Mesenteric fat pad (tissue), 1 donor: Measurements from ENCODE around the gene PACC1. TPM values are rescaled to one million over a fixed set of nuclear protein-coding genes. Genes with fewer than 3 reads are reported as not detected.
"Not testable (repeated sequence)": the region's sequence is repeated elsewhere in the genome, so short reads cannot be mapped to it uniquely, and the experiment has no call there.

Source experiments
- DNase-seq: peaks from one replicate; pipeline ENCODE4 v3.0.0-alpha.2; 2020; ENCODE audit warnings: low spot score
- total RNA-seq: library from RNA; stranded (reverse); fragmentation: NEBNext Ultra II Directional; extraction: Animal tissue kit (Norgen Biotek cat#: 25700); gene quantifications from one replicate; pipeline ENCODE4 v1.2.1, GENCODE V29; 2021
- donor health status: DM: yes; HTN: yes; CAD: no.

The PACC1 gene
- total RNA-seq, 1 donor from 2014 or later = 7.4 TPM

DNA sequence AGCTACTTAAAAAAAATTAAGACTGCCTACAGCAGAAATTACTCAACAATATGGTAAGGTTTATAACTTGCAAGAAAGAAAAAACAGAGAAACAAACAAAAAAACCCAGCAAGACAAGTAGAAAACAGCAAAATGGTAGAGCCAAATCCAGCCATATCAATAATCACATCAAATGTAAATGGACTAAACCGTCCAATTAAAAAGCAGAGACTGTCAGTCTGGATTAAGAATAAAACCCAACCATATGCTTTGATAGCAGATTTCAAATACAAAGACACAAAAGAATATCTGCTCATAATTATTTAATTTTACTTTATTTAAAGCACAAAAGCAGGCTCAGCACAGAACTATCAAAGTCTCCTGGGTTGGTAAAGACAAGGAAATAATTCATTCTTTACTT lies 17.5 kb downstream of the PACC1 start:
- no peak for DNase-seq

DNA sequence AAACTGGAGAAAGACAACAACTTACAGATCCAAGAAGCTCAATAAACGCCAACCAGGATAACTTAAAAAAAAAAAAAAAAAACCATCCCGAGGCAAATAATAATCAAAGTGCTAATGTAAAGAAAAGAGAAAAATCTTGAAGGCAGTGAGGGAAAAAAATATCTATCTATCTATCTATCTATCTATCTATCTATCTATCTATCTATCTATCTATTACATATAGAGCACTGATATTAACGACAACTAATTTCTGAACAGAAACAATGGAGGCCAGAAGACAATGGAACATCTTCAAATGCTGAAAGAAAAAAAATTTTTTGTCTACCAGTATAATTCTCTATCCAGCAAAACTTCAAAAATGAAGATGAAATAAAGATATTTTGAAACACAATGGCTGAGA lies 18.0 kb downstream of the PACC1 start:
- no peak for DNase-seq

DNA sequence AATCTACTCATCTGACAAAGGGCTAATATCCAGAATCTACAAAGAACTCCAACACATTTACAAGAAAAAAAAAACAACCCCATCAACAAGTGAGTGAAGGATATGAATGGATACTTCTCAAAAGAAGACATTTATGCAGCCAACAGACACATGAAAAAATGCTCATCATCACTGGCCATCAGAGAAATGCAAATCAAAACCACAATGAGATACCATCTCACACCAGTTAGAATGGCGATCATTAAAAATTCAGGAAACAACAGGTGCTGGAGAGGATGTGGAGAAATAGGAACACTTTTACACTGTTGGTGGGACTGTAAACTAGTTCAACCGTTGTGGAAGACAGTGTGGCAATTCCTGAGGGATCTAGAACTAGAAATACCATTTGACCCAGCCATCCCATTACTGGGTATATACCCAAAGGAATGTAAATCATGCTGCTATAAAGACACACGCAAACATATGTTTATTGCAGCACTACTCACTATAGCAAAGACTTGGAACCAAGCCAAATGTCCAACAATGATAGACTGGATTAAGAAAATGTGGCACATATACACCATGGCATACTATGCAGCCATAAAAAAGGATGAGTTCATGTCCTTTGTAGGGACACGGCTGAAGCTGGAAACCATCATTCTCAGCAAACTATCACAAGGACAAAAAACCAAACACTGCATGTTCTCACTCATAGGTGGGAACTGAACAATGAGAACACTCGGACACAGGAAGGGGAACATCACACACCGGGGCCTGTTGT lies 18.8 kb downstream of the PACC1 start:
- not testable (repeated sequence) for DNase-seq

DNA sequence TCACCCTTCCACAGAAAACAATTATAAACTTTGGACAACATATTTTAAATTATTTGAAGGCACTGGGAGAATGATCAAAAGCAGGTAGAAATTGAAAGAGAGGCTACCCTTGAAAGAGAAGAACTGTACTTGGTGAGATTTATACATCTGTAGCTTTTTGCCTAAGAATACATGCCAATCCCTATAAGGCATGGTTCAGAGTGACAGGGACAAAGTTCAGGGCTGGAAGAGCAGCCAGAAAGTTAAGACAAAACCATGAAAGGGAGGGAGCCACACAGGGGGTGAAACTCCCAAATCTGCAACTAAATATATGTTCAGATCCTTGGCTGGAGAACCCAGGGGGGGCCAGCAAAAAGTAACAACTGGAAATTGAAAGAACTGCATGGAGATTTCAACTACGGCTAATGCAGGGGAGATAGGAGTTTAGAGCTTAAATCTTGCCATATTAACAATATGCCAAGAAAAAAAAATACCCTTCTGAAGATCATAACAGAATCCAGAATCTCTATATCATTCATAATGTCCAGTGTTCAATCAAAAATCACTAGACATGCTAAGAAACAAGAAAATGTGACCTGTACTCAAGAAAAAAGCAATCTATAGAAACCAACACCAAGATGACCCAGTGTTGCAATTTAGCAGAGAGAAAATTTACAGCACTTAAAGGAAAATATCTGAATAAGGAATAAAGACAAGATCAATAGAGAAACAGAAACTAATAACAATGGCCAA lies 25.5 kb downstream of the PACC1 start:
- DNase-seq = no peak

DNA sequence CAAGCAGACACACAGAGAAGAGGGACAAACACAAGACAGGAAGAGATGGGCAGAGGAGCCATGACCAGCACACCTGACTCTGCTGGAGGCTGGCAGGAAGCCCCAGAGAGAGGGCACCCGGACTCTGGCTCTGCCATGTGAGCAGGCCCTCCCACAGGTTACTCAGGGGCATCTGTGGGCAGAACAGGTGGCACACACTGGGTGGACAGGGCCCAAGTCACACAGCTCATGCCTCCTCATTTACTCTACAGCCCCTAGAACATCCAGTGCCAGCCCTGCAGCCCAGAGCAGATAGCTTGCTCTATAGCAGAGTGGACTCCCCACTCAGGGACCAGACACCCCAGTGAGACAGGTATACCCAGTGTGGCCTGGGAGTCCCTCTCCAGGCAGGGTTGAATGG lies 28.7 kb downstream of the PACC1 start:
- no peak for DNase-seq

GRCh38 chr1:212381397-212382035 lies 33.2 kb downstream of the PACC1 start:
- no peak for DNase-seq

DNA sequence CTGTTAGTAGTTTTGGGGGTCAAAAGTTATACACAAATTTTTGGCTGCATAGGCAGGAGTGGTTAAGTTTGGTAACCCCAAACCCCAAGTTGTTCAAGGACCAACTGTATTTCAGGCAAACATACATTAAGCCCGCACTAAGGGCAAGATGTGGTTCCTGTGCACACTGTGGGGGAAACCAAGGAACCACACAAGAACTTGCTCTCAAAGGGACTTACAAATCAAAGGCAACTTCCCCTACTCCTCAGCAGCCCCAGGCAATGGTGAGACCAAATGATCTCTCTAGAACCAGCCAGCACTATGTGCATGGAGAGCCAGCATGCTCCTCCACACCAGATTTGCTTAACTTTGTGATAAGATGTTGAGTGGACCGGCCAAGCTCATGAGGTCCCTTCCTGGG lies 35.3 kb downstream of the PACC1 start:
- no peak for DNase-seq

GRCh38 chr1:212377644-212378043 lies 37.0 kb downstream of the PACC1 start:
- DNase-seq = no peak

GRCh38 chr1:212375986-212376385 lies 38.7 kb downstream of the PACC1 start:
- no peak for DNase-seq

GRCh38 chr1:212368073-212368484 lies 46.6 kb downstream of the PACC1 start:
- no peak for DNase-seq

- DNase-seq = no peak
Observed at GRCh38 chr1:212367474-212368072, 47.1 kb downstream of the PACC1 start.

DNA sequence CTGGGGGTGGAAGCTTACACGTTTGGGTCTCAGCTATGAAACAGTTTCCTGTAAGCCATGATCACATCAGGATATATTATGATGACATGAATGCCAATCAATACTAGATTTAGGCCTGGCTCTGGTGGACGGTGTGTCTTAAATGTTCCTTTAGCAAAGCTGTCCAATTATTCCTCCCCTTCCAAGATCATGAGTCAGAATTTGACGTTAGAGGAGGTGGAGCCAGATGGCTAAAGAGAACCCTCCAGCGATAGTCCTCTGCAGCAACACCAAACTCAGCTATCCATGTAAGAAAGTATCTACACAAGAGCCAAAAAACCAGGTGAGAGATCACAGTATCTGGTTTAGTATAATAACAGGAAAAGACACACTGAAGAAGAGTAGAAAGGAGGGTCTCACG lies 47.8 kb downstream of the PACC1 start:
- no peak for DNase-seq

- no peak for DNase-seq
Observed at GRCh38 chr1:212364985-212365384, 49.7 kb downstream of the PACC1 start.

DNA sequence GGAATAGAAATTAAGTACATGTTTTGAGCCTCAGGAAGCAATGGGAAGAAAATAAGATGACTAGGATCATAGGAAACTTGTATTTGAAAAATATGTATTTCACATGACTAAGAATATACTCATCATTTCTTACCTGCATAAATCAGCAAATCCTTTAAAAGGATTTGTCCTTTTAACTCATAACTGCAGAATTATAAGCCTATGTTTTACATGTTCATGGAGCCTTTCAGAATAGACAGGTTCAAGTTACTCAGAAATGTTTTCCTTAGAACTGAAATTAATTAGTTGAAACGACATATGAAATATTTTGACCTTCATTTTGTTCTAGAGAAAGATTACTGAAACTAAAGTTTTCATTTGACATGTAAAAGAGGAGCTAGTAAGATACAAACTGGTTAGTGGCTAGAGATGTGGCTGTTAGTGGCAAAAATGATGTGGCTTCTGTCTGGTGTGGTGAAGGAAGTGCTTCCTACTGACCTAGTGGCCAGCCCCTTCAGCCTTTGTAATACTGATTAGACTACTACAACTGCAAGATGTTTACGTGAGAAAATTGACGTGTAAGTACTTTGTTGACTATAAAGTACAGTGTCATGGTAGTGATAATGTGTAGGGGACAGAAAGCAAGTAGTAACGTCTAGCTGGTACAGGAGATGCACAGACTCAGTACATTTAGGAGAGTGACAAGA lies 54.7 kb downstream of the PACC1 start:
- DNase-seq = no peak

DNA sequence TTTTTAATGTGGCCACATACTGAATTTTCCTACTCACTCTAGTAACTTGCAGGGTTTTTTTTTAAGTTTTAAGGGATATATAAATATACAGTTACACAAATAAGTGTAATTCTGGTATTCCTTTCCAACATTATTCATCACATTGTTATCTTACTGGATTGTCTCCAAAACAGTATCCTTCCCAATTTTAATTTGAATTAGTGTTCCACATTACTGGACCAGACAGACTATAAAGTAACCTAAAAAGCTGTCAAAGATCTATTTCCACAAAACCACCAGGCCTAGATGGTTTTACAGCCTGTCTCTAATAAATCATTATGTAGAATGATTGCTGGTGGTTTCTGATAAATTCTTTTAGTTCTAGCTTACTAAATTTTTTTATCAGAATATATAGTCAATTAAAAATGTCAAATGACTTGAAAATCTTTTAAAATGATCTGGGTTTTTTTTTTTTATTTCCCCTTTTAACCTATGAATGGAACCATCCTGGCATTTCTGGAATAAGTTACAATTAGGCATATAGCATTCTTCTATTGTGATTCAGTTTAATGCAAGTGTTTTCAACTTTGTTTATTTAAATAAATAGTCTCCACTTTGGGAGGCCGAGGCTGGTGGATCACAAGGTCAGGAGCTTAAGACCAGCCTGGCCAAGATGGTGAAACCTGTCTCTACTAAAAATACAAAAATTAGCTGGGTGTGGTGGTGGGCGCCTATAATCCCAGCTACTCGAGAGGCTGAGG lies 59.3 kb downstream of the PACC1 start:
- DNase-seq = no peak

DNA sequence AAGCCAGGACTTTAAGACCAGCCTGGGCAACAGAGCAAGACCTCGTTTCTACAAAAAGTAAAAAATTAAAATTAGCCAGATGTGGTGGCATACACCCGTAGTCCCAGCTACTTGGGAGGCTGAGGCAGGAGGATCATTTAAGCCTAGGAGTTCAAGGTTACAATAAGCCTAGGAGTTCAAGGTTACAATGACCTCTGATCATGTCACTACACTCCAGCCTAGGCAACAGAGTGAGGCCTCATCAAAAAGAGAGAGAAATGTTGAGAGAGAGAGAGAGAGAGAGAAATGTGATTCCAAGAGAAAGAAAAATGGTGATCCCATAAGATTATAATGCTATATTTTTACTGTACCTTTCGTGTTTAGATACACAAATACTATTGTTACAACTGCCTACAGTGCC lies 60.2 kb downstream of the PACC1 start:
- DNase-seq = no peak

DNA sequence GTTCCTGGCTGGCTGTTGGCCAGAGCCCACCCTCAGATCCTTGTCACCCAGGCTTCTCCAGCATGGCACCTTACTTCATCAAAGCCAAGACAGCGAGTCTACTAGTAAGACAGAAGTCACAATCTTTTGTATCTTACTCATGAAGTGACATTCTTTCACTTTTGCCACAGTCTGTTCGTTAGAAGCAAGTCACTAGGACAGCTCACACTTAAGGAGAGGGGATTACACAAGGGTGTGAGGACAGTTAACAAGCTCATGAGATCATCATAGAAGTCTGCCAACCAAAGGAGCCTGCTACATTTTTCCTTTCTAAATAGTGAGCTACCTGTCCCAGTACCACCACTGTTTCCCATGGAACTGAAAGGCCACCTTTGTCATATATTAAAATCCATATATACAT lies 61.5 kb downstream of the PACC1 start:
- DNase-seq = no peak

- no peak for DNase-seq
Observed at GRCh38 chr1:212351588-212352362, 62.9 kb downstream of the PACC1 start.

GRCh38 chr1:212346601-212347000 lies 68.1 kb downstream of the PACC1 start:
- no peak for DNase-seq

- no peak for DNase-seq
Observed at GRCh38 chr1:212344905-212345304, 69.8 kb downstream of the PACC1 start.
